ENCODE measurements around the gene MRPS23. TPM values are rescaled to one million over a fixed set of nuclear protein-coding genes. Genes with fewer than 3 reads are reported as not detected.

Gene MRPS23
- total RNA-seq, 6 experiments from 2014 or later, result 47.0 to 62.5 (median 56.4) TPM

DNA sequence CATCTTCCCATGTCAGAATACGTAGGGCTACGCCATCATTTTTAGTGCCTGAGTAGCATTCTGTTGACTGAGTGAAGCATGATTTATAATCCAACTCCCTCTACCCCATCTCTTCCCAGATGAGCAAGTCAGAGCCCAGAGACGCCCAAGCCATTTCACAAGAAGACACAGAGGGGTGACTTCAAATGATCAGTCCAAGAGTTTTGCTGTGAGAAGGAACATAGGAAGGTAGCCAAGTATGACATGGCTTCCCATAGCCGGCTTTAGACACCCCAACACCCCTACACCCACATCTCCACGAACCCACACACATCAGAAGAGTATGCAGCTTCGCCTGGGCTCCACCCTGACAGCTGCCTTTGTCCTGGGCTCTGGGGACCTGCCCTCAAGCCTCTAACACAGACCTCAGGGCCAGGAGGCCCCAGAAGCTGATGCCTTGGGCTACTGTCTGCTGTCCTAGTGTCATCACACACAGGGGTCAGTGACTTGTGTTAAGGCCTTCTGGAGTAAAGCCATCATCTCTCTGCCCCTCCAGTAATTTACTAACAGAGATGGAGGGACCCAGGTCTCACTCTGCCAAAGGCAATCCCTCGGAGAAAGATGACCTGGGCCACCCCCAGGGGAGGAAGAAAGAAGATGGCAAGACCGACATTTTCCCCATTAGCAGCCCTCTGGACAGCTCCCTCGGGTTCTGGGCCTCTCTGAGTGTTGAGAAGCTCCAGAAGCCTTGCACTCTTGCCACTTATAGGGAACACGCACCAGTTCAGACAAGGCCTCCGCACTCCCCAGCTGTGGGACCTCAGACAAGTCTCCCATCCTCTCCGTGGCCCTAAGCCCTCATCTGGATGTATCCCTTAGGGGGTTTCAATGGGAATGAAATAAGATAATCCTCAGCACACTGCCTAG lies 38.7 kb upstream of the MRPS23 start:
- DNase-seq, result no peak
- peak overlapping the region; percentile 46; the same call in 1 of the 2 replicates for H3K27ac Mint-ChIP-seq
- peaks cover 56% of the 10 kb centered on the region for H3K4me1 Mint-ChIP-seq (ENCODE audit: low read depth)

GRCh38 chr17:57887161-57887560 lies 37.3 kb upstream of the MRPS23 start:
- peaks cover 3% of the 10 kb centered on the region for H3K27me3 Mint-ChIP-seq (ENCODE audit: insufficient read depth)
- H3K9me3 Mint-ChIP-seq, result no peaks in the 10 kb centered on the region
- H3K27ac Mint-ChIP-seq, result no peak overlapping the region
- TF ChIP-seq CTCF (IDR thresholded peaks at IDR 0.05), result no peak
- no peak overlapping the region for H3K4me3 Mint-ChIP-seq
- DNase-seq, result no peak
- H3K36me3 Mint-ChIP-seq (ENCODE audit: low read depth), result peaks cover 29% of the 10 kb centered on the region
- peaks cover 56% of the 10 kb centered on the region for H3K4me1 Mint-ChIP-seq (ENCODE audit: low read depth)

More for the DNA sequence above, 38.7 kb upstream of the MRPS23 start:
- peaks cover 15% of the 10 kb centered on the region for H3K36me3 Mint-ChIP-seq (ENCODE audit: low read depth)
- H3K9me3 Mint-ChIP-seq, result no peaks in the 10 kb centered on the region
- H3K4me3 Mint-ChIP-seq, result no peak overlapping the region
- H3K27me3 Mint-ChIP-seq (ENCODE audit: insufficient read depth), result peaks cover 6% of the 10 kb centered on the region
- no peak for TF ChIP-seq CTCF (IDR thresholded peaks at IDR 0.05)

- Mint-ChIP-seq H3K27me3 (ENCODE audit: insufficient read depth) (no peaks in the 10 kb centered on the region; the same call in 1 of the 2 replicates), H3K4me1 (ENCODE audit: low read depth) (peaks cover 56% of the 10 kb centered on the region)
Observed at GRCh38 chr17:57886020-57886419, 36.2 kb upstream of the MRPS23 start.

DNA sequence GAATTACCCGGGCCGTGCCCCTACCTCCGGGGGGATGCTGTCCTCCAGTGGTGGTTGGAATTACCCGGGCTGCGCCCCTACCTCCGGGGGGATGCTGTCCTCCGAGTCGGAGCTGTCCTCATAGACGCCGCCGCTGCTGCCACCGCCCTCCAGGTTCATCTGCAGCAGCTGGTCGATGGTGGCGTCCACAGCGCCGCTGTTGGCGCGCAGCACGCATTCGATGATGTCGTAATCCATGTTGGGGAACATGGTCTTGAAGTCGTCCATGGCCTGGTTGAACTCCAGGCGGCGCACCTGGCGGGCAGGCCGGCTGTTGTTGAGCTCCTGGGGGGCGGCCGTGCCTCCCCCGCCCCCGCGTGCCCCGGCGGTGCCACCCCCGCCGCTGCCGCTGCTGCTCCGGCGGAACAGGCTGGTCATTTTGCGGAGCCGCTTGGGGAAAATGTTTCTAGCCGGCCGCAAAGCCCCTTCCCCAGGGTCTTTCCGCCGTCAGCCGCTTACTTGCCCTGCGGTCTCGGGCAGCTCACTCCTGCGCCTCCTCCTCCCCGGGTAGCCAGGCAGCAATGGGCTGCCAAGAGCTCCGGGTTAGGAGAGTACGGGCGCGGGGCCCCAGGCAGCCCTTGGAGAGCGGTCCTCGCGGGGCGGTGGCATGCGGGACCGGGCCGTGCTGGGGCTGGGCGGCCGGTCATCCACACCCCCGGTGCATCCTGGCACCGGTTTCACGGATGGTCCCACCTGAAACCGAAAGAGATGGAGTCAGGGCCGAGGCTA lies 35.5 kb upstream of the MRPS23 start:
- Mint-ChIP-seq H3K4me1 (ENCODE audit: low read depth) (peaks cover 56% of the 10 kb centered on the region), H3K4me3 (no peak overlapping the region), H3K9me3 (no peaks in the 10 kb centered on the region), H3K27me3 (ENCODE audit: insufficient read depth) (no peaks in the 10 kb centered on the region; the same call in 1 of the 2 replicates), H3K27ac (no peak overlapping the region), H3K36me3 (ENCODE audit: low read depth) (peaks cover 30% of the 10 kb centered on the region)
- no peak for DNase-seq
- TF ChIP-seq CTCF (IDR thresholded peaks at IDR 0.05), result no peak

More at GRCh38 chr17:57886020-57886419, 36.2 kb upstream of the MRPS23 start:
- no peaks in the 10 kb centered on the region for H3K9me3 Mint-ChIP-seq
- no peak for TF ChIP-seq CTCF (IDR thresholded peaks at IDR 0.05)
- H3K27ac Mint-ChIP-seq, result no peak overlapping the region
- DNase-seq, result no peak
- H3K4me3 Mint-ChIP-seq, result no peak overlapping the region
- peaks cover 24% of the 10 kb centered on the region for H3K36me3 Mint-ChIP-seq (ENCODE audit: low read depth)

- peak overlapping the region; percentile 92 for H3K27ac Mint-ChIP-seq
- peaks cover 46% of the 10 kb centered on the region for H3K36me3 Mint-ChIP-seq (ENCODE audit: low read depth)
- peaks cover 62% of the 10 kb centered on the region for H3K4me1 Mint-ChIP-seq (ENCODE audit: low read depth)
- TF ChIP-seq CTCF (IDR thresholded peaks at IDR 0.05), result no peak
- DNase-seq, result no peak
- peak overlapping the region; percentile 4; the same call in 1 of the 2 replicates for H3K4me3 Mint-ChIP-seq
- H3K27me3 Mint-ChIP-seq (ENCODE audit: insufficient read depth), result peaks cover 2% of the 10 kb centered on the region; the same call in 1 of the 2 replicates
- no peaks in the 10 kb centered on the region for H3K9me3 Mint-ChIP-seq
Observed at GRCh38 chr17:57881783-57882351, 32.0 kb upstream of the MRPS23 start.

All from HFFc6 (cell line).